ENCODE data around the gene CD300LB.

Gene CD300LB

DNA sequence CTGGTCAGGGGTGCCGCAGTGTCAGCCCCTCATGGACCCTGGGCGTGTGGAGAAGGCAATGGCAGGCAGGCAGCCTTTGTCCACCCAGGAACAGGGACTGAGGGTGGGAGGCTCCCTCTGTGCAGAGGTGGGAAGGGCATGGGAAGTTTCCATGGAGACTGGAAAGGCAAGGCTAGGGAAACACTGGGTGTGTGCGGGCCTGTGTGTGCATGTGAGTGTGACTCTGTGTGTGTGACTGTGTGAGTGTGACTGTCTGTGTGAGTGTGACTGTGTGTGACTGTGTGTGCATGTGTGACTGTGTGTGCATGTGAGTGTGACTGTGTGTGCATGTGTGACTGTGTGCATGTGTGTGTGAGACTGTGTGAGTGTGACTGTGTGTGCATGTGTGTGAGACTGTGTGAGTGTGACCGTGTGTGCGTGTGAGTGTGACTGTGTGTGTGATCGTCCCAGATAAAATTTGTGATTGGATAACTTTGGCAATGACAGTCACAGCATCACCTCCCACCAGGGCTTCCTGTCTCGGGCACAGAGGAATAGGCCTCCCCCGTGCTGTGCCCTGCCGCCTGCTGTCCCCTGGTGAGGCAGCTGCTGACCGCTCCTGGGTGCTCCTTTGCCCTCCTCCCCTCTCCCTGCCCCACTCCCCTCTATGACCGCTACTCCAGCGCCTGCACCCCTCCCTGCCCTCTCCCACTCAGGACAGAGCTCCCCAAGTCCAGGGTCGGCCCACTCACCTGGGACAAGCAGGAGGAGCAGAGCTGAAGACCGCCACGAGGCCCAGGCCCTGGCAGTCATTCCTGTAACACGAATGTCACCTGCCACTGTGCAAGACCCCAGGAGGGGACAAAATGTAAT lies 13.9 kb upstream of the CD300LB start:
- H2AFZ ChIP-seq (ENCODE audit: low read depth): no peak overlapping the region
- no peaks in the 10 kb centered on the region for H3K79me2 ChIP-seq (ENCODE audit: insufficient read depth, low read depth)
- H3K36me3 ChIP-seq (ENCODE audit: insufficient read depth): no peaks in the 10 kb centered on the region
- no peak overlapping the region for H3K27ac ChIP-seq
- no peaks in the 10 kb centered on the region for H3K4me1 ChIP-seq (ENCODE audit: low read depth, poor library complexity, severe bottlenecking)
- H4K20me1 ChIP-seq (ENCODE audit: insufficient read depth): no peaks in the 10 kb centered on the region
- H3K4me3 ChIP-seq (IDR thresholded peaks at IDR 0.05; ENCODE audit: insufficient read depth, low read depth, low read length): no peak overlapping the region
- TF ChIP-seq, protein P1, sequence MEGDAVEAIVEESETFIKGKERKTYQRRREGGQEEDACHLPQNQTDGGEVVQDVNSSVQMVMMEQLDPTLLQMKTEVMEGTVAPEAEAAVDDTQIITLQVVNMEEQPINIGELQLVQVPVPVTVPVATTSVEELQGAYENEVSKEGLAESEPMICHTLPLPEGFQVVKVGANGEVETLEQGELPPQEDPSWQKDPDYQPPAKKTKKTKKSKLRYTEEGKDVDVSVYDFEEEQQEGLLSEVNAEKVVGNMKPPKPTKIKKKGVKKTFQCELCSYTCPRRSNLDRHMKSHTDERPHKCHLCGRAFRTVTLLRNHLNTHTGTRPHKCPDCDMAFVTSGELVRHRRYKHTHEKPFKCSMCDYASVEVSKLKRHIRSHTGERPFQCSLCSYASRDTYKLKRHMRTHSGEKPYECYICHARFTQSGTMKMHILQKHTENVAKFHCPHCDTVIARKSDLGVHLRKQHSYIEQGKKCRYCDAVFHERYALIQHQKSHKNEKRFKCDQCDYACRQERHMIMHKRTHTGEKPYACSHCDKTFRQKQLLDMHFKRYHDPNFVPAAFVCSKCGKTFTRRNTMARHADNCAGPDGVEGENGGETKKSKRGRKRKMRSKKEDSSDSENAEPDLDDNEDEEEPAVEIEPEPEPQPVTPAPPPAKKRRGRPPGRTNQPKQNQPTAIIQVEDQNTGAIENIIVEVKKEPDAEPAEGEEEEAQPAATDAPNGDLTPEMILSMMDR (conservative IDR thresholded peaks at IDR 0.05; ENCODE audit: low read depth, low read length): no peak
- H3K4me2 ChIP-seq: no peak overlapping the region
- H3K9ac ChIP-seq: no peak overlapping the region
- H3K27me3 ChIP-seq (ENCODE audit: insufficient read depth, low read depth): peaks cover 75% of the 10 kb centered on the region

GRCh38 chr17:74543891-74544760 lies 12.9 kb upstream of the CD300LB start:
- Histone ChIP-seq H3K4me3 (IDR thresholded peaks at IDR 0.05; ENCODE audit: insufficient read depth, low read depth, low read length) (no peak overlapping the region), H2AFZ (ENCODE audit: low read depth) (no peak overlapping the region), H3K9ac (no peak overlapping the region), H3K27me3 (ENCODE audit: insufficient read depth, low read depth) (peaks cover 83% of the 10 kb centered on the region), H3K4me1 (ENCODE audit: low read depth, poor library complexity, severe bottlenecking) (no peaks in the 10 kb centered on the region), H4K20me1 (ENCODE audit: insufficient read depth) (no peaks in the 10 kb centered on the region), H3K79me2 (ENCODE audit: insufficient read depth, low read depth) (no peaks in the 10 kb centered on the region), H3K36me3 (ENCODE audit: insufficient read depth) (no peaks in the 10 kb centered on the region), H3K27ac (no peak overlapping the region), H3K4me2 (no peak overlapping the region)
- TF ChIP-seq, protein P1 (conservative IDR thresholded peaks at IDR 0.05; ENCODE audit: low read depth, low read length): no peak

- Histone ChIP-seq H3K4me2 (no peak overlapping the region), H2AFZ (ENCODE audit: low read depth) (no peak overlapping the region), H3K79me2 (ENCODE audit: insufficient read depth, low read depth) (no peaks in the 10 kb centered on the region), H3K36me3 (ENCODE audit: insufficient read depth) (no peaks in the 10 kb centered on the region), H3K9ac (no peak overlapping the region), H4K20me1 (ENCODE audit: insufficient read depth) (no peaks in the 10 kb centered on the region), H3K4me1 (ENCODE audit: low read depth, poor library complexity, severe bottlenecking) (no peaks in the 10 kb centered on the region), H3K4me3 (IDR thresholded peaks at IDR 0.05; ENCODE audit: insufficient read depth, low read depth, low read length) (no peak overlapping the region), H3K27ac (no peak overlapping the region), H3K27me3 (ENCODE audit: insufficient read depth, low read depth) (peaks cover 84% of the 10 kb centered on the region)
- TF ChIP-seq, protein P1 (conservative IDR thresholded peaks at IDR 0.05; ENCODE audit: low read depth, low read length): no peak
These were observed 12.1 kb upstream of the CD300LB start for GRCh38 chr17:74543406-74543805.

DNA sequence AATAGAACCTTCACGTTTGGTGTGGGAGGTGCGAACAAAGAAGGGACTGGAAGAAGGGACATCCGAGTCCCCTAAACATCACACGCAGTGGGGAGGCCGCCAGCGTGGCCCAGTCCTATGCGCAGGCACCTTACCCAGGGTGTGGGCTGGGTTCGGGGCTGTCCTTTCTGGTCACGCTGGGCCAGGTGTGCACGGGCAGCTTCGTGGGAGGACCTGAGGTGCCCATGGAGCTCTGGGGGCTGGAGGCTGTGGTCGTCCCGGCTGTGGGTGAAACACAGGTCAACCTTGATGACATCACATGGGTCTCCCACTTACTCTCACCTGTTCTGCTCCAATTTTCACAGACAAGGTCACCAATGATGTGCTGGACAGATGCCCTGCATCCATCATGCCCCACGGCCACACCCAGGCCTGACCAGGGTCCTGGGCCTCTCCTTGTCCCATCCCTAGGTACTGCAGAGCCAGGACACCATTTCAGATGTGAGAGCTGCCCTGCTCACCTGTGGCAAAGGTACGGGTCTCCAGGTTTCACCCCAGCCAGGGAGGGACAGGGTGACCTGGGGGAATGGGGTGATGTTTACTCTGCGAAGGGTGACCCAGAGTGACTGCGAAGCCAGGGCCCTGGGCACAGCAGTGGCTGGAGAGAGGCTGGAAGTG lies 11.6 kb upstream of the CD300LB start:
- H4K20me1 ChIP-seq (ENCODE audit: insufficient read depth): no peaks in the 10 kb centered on the region
- H3K4me3 ChIP-seq (IDR thresholded peaks at IDR 0.05; ENCODE audit: insufficient read depth, low read depth, low read length): no peak overlapping the region
- peaks cover 89% of the 10 kb centered on the region for H3K27me3 ChIP-seq (ENCODE audit: insufficient read depth, low read depth)
- H3K27ac ChIP-seq: no peak overlapping the region
- H3K4me1 ChIP-seq (ENCODE audit: low read depth, poor library complexity, severe bottlenecking): no peaks in the 10 kb centered on the region
- no peak overlapping the region for H2AFZ ChIP-seq (ENCODE audit: low read depth)
- TF ChIP-seq, protein P1 (conservative IDR thresholded peaks at IDR 0.05; ENCODE audit: low read depth, low read length): no peak
- no peaks in the 10 kb centered on the region for H3K36me3 ChIP-seq (ENCODE audit: insufficient read depth)
- no peak overlapping the region for H3K9ac ChIP-seq
- no peak overlapping the region for H3K4me2 ChIP-seq
- H3K79me2 ChIP-seq (ENCODE audit: insufficient read depth, low read depth): no peaks in the 10 kb centered on the region

All from KMS-11 (cell line).